Glutamatergic neuron (in vitro differentiated cells): ENCODE data around the gene KRT35. TPM values are rescaled to one million over a fixed set of nuclear protein-coding genes. Genes with fewer than 3 reads are reported as not detected.

ENCODE experiments used
- DNase-seq: peaks from one replicate; pipeline ENCODE4 v3.0.0; 2022
- H3K27ac Mint-ChIP-seq: one replicate; pipeline ENCODE4 v1.8.0; 2020; ENCODE audit warnings: mild to moderate bottlenecking, mixed read lengths, inconsistent platforms; ENCODE audit not compliant: unreplicated experiment
- H3K27me3 Mint-ChIP-seq: one replicate; pipeline ENCODE4 v1.8.0; 2020; ENCODE audit warnings: mild to moderate bottlenecking, moderate library complexity, mixed read lengths, inconsistent platforms; ENCODE audit not compliant: unreplicated experiment
- H3K36me3 Mint-ChIP-seq: one replicate; pipeline ENCODE4 v1.8.0; 2020; ENCODE audit warnings: mild to moderate bottlenecking, mixed read lengths, inconsistent platforms; ENCODE audit not compliant: unreplicated experiment
- H3K4me1 Mint-ChIP-seq: one replicate; pipeline ENCODE4 v1.8.0; 2020; ENCODE audit warnings: mild to moderate bottlenecking, low read depth, mixed read lengths, inconsistent platforms; ENCODE audit not compliant: unreplicated experiment
- H3K4me3 Mint-ChIP-seq: one replicate; pipeline ENCODE4 v1.8.0; 2020; ENCODE audit warnings: mild to moderate bottlenecking, mixed read lengths, inconsistent platforms; ENCODE audit not compliant: unreplicated experiment
- H3K9me3 Mint-ChIP-seq: one replicate; pipeline ENCODE4 v1.8.0; 2020; ENCODE audit warnings: mild to moderate bottlenecking, moderate library complexity, mixed read lengths, inconsistent platforms; ENCODE audit not compliant: unreplicated experiment
- total RNA-seq: library from RNA; stranded (reverse); fragmentation: NEBNext Ultra II Directional; extraction: Animal tissue kit (Norgen Biotek cat#: 25700); gene quantifications from one replicate; pipeline ENCODE4 v1.2.1, GENCODE V29; 2021; ENCODE audit not compliant: unreplicated experiment
- TF ChIP-seq, protein P1 (sequence below): fragments of 200-600 bp; sonication (generic); IDR thresholded peaks from one replicate; pipeline ENCODE4 v1.5.0; 2021; ENCODE audit not compliant: partially characterized antibody, unreplicated experiment

Gene KRT35
- total RNA-seq, 1 donor from 2014 or later: not detected

DNA sequence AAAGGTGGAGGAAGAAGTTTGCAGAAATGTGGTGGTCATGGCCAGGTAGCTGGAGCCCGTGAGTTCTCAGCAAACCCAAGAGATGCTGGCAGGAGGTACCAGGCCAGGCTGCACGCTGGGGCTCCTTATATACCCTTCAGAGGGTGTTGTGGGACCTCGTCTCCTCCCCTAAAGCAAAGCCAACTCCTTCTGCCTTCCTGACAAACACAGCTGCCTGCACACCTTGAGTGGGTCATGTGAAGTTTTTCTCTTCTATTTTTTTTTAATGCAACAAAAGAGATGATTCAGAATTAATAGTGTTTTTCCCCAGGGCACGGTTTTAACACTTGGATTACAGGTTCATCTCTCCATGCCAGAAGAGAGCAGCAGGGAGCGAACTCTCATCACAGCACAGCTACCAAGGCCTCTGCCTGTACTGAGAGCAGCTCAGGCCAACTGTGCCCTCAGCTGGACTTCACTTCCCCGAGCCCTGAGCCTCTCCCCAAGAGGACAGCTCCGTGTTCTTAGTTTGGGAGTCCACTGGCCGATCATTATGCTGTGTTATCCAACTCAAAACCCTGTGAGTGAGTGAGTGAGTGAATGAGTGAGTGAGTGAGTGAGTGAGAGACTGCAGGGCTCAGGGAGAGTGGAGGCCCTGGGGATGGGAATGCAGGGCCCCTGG lies 38.0 kb upstream of the KRT35 start, which contains the start of gene KRT15:
Gene KRT15 (minus strand): TSS at position 102 of the 661 bp plus-strand sequence. CDS start 63 bp downstream, at position 39.
- TF ChIP-seq, protein P1, sequence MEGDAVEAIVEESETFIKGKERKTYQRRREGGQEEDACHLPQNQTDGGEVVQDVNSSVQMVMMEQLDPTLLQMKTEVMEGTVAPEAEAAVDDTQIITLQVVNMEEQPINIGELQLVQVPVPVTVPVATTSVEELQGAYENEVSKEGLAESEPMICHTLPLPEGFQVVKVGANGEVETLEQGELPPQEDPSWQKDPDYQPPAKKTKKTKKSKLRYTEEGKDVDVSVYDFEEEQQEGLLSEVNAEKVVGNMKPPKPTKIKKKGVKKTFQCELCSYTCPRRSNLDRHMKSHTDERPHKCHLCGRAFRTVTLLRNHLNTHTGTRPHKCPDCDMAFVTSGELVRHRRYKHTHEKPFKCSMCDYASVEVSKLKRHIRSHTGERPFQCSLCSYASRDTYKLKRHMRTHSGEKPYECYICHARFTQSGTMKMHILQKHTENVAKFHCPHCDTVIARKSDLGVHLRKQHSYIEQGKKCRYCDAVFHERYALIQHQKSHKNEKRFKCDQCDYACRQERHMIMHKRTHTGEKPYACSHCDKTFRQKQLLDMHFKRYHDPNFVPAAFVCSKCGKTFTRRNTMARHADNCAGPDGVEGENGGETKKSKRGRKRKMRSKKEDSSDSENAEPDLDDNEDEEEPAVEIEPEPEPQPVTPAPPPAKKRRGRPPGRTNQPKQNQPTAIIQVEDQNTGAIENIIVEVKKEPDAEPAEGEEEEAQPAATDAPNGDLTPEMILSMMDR: no peak
- H3K4me1 Mint-ChIP-seq: no peaks in the 10 kb centered on the region
- DNase-seq: no peak
- peaks cover 2% of the 10 kb centered on the region for H3K27me3 Mint-ChIP-seq
- peaks cover 3% of the 10 kb centered on the region for H3K9me3 Mint-ChIP-seq
- H3K27ac Mint-ChIP-seq: no peak within 1 kb of the TSS
- H3K36me3 Mint-ChIP-seq: no peaks in the 10 kb centered on the region
- H3K4me3 Mint-ChIP-seq: no peak within 1 kb of the TSS

DNA sequence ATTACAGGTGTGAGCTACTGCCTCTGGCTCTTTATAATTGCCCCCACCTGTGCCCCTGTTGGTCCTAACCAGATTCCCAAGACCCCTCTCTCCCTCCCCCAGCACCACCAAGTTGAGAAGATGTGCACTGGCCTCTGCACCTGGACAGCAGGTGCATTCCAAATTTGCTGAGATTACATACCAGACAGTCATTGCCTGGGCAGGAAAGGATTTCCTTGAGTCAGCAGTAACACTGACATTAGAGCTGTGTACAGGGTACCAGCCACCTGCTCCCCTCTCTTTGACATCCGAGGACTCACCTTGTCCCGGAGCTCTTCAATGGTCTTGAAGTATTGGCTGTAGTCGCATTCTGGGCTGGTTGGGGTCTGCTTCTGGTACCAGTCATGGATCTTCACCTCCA lies 37.1 kb upstream of the KRT35 start:
- Mint-ChIP-seq H3K27me3 (peaks cover 2% of the 10 kb centered on the region), H3K4me3 (no peak overlapping the region), H3K36me3 (no peaks in the 10 kb centered on the region), H3K27ac (no peak overlapping the region), H3K4me1 (no peaks in the 10 kb centered on the region), H3K9me3 (peaks cover 3% of the 10 kb centered on the region)
- no peak for DNase-seq
- TF ChIP-seq, protein P1: no peak

DNA sequence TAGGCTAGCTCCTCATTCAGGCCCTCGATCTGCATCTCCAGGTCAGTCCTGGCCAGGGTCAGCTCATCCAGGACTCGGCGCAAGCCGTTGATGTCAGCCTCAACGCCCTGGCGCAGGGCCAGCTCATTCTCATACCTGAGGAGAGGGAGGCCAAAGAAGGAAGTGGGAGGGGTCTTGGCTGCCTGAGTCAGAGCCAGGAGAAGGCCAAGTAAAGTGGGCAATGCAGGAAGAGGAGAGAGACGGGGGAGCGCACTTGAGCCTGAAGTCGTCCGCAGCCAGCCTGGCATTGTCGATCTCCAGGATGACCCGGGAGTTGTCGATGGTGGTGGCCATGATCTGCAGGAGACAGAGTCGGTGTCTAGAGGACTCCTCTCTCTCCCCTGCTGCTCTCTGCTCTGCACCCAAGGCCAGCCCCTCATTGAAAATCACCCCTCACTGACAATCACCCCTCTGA lies 35.9 kb upstream of the KRT35 start:
- TF ChIP-seq, protein P1: no peak
- H3K36me3 Mint-ChIP-seq: no peaks in the 10 kb centered on the region
- no peak for DNase-seq
- H3K4me3 Mint-ChIP-seq: no peak overlapping the region
- H3K4me1 Mint-ChIP-seq: no peaks in the 10 kb centered on the region
- H3K9me3 Mint-ChIP-seq: peaks cover 3% of the 10 kb centered on the region
- H3K27ac Mint-ChIP-seq: no peak overlapping the region
- H3K27me3 Mint-ChIP-seq: peaks cover 2% of the 10 kb centered on the region

DNA sequence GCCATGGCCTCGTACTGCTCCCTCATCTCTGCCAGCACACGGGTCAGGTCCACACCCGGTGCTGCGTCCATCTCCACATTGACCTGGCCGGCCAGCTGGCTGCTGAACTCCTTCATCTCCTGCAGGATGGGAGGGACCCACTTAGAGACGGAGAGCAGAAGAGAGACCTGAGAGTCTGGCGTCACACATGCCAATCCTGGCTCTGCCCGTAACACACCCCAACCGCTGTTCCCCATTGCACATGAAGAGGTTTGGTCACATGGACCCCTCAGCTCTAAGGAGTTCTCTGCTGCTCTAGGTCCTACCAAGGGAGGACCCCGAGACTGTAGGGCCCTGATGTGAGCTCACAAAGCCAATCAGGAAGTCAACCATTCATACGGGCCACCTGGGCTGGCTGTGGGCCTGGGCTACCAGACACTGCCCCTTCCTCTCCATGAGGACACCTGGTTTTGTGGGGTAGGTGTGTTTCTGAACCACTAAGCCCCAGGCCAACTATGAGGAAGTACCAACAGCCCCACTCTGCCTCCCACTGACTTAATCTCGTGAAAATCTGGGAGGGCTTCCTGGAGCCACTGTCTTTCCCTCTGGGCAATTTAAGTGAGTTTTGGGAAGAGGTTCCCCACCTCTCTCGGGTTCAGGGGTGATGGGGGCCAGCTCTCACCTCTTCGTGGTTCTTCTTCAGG lies 35.3 kb upstream of the KRT35 start:
- Mint-ChIP-seq H3K27ac (no peak overlapping the region), H3K4me1 (no peaks in the 10 kb centered on the region), H3K36me3 (no peaks in the 10 kb centered on the region), H3K9me3 (peaks cover 3% of the 10 kb centered on the region), H3K4me3 (no peak overlapping the region), H3K27me3 (peaks cover 2% of the 10 kb centered on the region)
- DNase-seq: no peak
- TF ChIP-seq, protein P1: no peak

DNA sequence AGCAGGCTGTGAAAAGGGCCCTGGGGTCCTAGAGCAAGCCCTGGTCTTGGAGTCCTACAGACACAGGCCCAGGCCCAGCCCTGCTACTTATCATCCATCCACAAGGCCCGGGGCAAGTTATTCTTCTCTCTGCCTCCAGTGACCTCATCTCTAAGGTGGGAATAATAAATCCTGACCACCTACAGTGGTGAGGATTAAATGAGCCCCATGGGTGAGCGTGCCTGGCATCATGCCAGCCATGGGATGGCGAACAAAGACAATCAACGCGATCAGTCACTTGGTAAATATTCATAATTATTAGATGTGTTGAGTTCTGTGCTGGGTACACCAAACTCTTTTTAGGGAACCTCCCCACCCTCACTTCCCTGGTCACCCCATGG lies 32.2 kb upstream of the KRT35 start:
- Mint-ChIP-seq H3K27ac (no peak overlapping the region), H3K4me3 (no peak overlapping the region), H3K27me3 (no peaks in the 10 kb centered on the region), H3K4me1 (peaks cover 3% of the 10 kb centered on the region), H3K9me3 (peaks cover 2% of the 10 kb centered on the region), H3K36me3 (no peaks in the 10 kb centered on the region)
- TF ChIP-seq, protein P1: no peak
- DNase-seq: no peak
